Spinal cord (tissue), 10 donors: ENCODE data around the gene MIPEP. TPM values are rescaled to one million over a fixed set of nuclear protein-coding genes. Genes with fewer than 3 reads are reported as not detected.
A peak's percentile ranks its signal among the peaks of the same experiment; 100 is the strongest.

ENCODE experiments used
- DNase-seq, 6 donors: peaks; one replicate each; pipeline versions ENCODE4 v3.0.0 to v3.0.0-alpha.2; 2013 to 2015; ENCODE audit warnings: low spot score in 6 of 6, low read depth in 4 of 6
- H3K27ac ChIP-seq: one replicate; pipeline ENCODE4 v1.5.1; 2013; ENCODE audit warnings: low read depth, low read length, control low read depth
- H3K27me3 ChIP-seq: one replicate; pipeline ENCODE4 v1.6.1; 2013; ENCODE audit warnings: low read length; ENCODE audit not compliant: control insufficient read depth, insufficient read depth
- H3K36me3 ChIP-seq: one replicate; pipeline ENCODE4 v1.6.1; 2013; ENCODE audit warnings: low read length; ENCODE audit not compliant: control insufficient read depth, insufficient read depth
- H3K4me1 ChIP-seq: one replicate; pipeline ENCODE4 v1.6.1; 2013; ENCODE audit warnings: low read length; ENCODE audit not compliant: control insufficient read depth, insufficient read depth
- H3K4me3 ChIP-seq: one replicate; pipeline ENCODE4 v1.5.1; 2013; ENCODE audit warnings: low read depth, low read length, control low read depth
- H3K9me3 ChIP-seq: one replicate; pipeline ENCODE4 v1.6.1; 2013; ENCODE audit warnings: low read length; ENCODE audit not compliant: control insufficient read depth, insufficient read depth
- WGBS: methylation state at CpG from one replicate; pipeline ENCODE4 v1.1.5; 2013; ENCODE audit warnings: missing lambda C conversion rate; ENCODE audit not compliant: insufficient coverage; 5-methylcytosine and 5-hydroxymethylcytosine counted together
- polyA plus RNA-seq, 2 donors: library from polyadenylated mRNA; unstranded; fragments of 120-200 nt; gene quantifications; one replicate each; pipeline ENCODE4 v1.2.1, GENCODE V29; 2013; ENCODE audit not compliant: insufficient read length in 2 of 2
- total RNA-seq, 2 donors: library from RNA; depleted of rRNA in 1 of 2; stranded (reverse); fragments of 120-200 nt in 1 of 2; fragments of >200 nt in 1 of 2; gene quantifications; one replicate each; pipeline versions ENCODE4 v1.2.3 to v1.2.4, GENCODE V29; 2013 to 2014
- donor health status: healthy.

MIPEP gene
- total and polyA plus RNA-seq, 4 donors = 13.2 to 22.5 (median 14.8) TPM

DNA sequence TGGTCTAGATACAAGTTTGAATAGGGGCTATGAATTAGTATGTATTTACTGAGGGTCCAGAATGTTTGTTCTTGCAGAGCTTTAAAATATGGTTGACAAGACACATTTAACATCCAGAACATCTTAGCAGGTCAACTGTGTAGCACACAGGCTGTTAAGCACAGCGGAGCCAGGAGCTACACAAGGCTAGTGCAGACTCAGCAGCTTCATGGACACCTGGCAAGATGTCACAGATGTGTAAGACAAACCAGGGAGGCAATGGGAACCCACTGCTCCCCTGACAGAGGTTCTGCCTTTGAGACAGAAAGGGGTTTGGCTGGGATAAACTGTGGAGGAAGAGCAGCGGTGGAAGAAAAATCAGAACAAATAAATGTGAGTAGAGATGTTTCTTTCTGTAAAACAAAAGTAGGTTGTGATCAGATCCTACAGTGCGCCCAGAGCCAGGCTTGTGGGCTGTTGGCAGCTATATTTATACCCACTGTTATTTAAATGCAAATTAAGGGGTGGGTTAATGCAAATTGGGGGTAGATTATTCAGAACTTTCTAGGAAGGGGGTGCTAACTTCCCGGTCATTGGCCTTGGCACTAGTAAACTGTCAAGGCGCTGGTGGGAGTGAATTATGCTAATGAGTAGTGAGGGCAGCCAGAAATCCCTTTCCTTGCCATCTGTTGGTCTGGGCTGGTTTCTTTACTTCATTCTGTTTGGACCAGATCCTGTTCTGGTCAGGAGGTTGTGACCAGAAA lies 33.0 kb downstream of the MIPEP start:
- H3K4me1 ChIP-seq = peaks cover 5% of the 10 kb centered on the region
- peak overlapping the region; percentile 27 for H3K27ac ChIP-seq
- WGBS = 24% methylated on average over 3 of the region's 5 CpGs
- no peaks in the 10 kb centered on the region for H3K27me3 ChIP-seq
- H3K9me3 ChIP-seq = no peaks in the 10 kb centered on the region
- no peaks in the 10 kb centered on the region for H3K36me3 ChIP-seq
- DNase-seq = peak in 5 of 6 donors; percentile 26 to 89 (median 58)
- no peak overlapping the region for H3K4me3 ChIP-seq

- DNase-seq = no peak
- Histone ChIP-seq H3K4me1 (peaks cover 5% of the 10 kb centered on the region), H3K27me3 (no peaks in the 10 kb centered on the region), H3K4me3 (no peak overlapping the region), H3K27ac (no peak overlapping the region), H3K9me3 (no peaks in the 10 kb centered on the region), H3K36me3 (no peaks in the 10 kb centered on the region)
- 78% methylated on average over 1 of the region's 3 CpGs for WGBS
Observed at GRCh38 chr13:23855360-23855759, 33.8 kb downstream of the MIPEP start.

DNA sequence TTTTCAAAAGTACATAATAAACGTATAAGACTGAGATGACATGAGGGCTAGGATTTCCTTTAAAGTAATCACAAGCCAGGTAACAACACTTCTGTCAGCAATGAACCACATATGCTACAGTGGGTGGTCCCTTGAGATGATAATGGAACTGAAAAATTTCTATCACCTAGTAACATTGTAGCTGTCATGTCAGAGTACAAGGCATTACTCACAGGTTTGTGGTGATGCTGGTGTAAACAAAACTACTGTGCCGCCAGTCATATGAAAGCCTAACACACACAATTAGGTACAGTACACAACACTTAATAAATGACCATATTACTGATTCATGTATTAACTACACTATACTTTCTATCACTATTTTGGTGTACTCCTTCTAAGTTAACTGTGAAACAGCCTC lies 36.8 kb downstream of the MIPEP start:
- no CpG with 5 or more reads among the region's 2 CpGs for WGBS
- Histone ChIP-seq H3K9me3 (no peaks in the 10 kb centered on the region), H3K4me1 (peaks cover 5% of the 10 kb centered on the region), H3K27me3 (no peaks in the 10 kb centered on the region), H3K27ac (no peak overlapping the region), H3K4me3 (no peak overlapping the region), H3K36me3 (peaks cover 4% of the 10 kb centered on the region)
- no peak for DNase-seq

GRCh38 chr13:23851106-23851505 lies 38.1 kb downstream of the MIPEP start:
- WGBS = 100% methylated on average over 1 of the region's 2 CpGs

GRCh38 chr13:23850134-23850533 lies 39.1 kb downstream of the MIPEP start:
- Histone ChIP-seq H3K36me3 (peaks cover 4% of the 10 kb centered on the region), H3K27ac (no peak overlapping the region), H3K9me3 (no peaks in the 10 kb centered on the region), H3K27me3 (no peaks in the 10 kb centered on the region), H3K4me3 (no peak overlapping the region), H3K4me1 (no peaks in the 10 kb centered on the region)
- no CpG with 5 or more reads among the region's 1 CpG for WGBS
- DNase-seq = no peak

More at GRCh38 chr13:23851106-23851505, 38.1 kb downstream of the MIPEP start:
- H3K9me3 ChIP-seq = no peaks in the 10 kb centered on the region
- no peak overlapping the region for H3K27ac ChIP-seq
- peaks cover 3% of the 10 kb centered on the region for H3K4me1 ChIP-seq
- H3K27me3 ChIP-seq = no peaks in the 10 kb centered on the region
- no peak overlapping the region for H3K4me3 ChIP-seq
- H3K36me3 ChIP-seq = peaks cover 4% of the 10 kb centered on the region
- peak in 1 of 6 donors; percentile 24 for DNase-seq

GRCh38 chr13:23849670-23850069 lies 39.5 kb downstream of the MIPEP start:
- Histone ChIP-seq H3K4me3 (no peak overlapping the region), H3K4me1 (no peaks in the 10 kb centered on the region), H3K36me3 (peaks cover 4% of the 10 kb centered on the region), H3K27me3 (no peaks in the 10 kb centered on the region), H3K27ac (no peak overlapping the region), H3K9me3 (no peaks in the 10 kb centered on the region)
- no CpG with 5 or more reads among the region's 2 CpGs for WGBS
- no peak for DNase-seq

DNA sequence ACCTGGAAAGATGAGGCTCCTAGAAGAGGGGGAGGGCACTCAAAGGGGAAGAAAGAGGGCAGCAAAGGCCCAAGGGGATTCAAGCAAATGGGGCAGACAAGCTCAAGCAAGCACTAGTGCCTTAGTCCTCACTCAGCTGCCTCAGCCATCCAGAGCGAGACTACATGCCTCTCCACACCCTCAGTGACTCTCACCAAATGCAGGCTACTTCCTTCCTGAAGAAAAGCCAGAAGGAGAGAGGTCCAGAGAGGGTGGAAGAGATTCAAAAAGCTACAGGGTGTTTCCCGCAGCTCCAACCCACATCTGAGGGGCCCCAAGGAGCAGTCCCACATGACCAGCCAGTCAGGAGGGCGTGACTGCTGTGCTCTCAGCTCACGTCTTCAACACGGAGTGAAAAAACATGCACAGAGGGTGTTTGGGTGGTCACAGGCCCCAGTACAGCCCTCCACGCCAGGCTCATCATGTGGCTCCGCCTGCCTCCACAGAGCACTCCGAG lies 40.5 kb downstream of the MIPEP start:
- 75% methylated on average over 7 of the region's 8 CpGs for WGBS
- peaks cover 4% of the 10 kb centered on the region for H3K36me3 ChIP-seq
- no peak overlapping the region for H3K4me3 ChIP-seq
- no peaks in the 10 kb centered on the region for H3K9me3 ChIP-seq
- H3K4me1 ChIP-seq = no peaks in the 10 kb centered on the region
- H3K27ac ChIP-seq = no peak overlapping the region
- DNase-seq = no peak
- no peaks in the 10 kb centered on the region for H3K27me3 ChIP-seq

- no peaks in the 10 kb centered on the region for H3K4me1 ChIP-seq
- no peaks in the 10 kb centered on the region for H3K9me3 ChIP-seq
- H3K27ac ChIP-seq = no peak overlapping the region
- WGBS = 43% methylated on average over 2 of the region's 2 CpGs
- no peak overlapping the region for H3K4me3 ChIP-seq
- DNase-seq = no peak
- H3K27me3 ChIP-seq = no peaks in the 10 kb centered on the region
- peaks cover 4% of the 10 kb centered on the region for H3K36me3 ChIP-seq
Observed at GRCh38 chr13:23848019-23848418, 41.2 kb downstream of the MIPEP start.

DNA sequence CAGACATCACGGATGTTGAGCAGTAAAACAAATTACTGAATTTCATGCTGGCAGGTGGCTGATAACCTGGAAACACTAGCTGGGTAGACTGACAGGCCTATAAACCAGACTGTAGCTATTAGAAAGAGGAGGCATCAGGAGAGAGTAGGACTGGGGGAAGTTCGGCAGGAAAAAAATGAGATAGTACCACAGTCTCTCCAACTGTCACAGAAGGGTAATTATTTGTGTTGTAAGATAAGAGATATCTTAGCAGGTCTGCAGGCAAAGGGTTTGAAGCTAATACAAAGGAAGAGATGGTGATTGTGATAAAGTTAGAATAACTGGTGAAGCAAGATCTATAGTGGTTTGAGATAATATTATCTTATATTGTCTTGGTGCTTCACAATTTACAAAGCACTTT lies 41.7 kb downstream of the MIPEP start:
- DNase-seq = no peak
- peaks cover 4% of the 10 kb centered on the region for H3K36me3 ChIP-seq
- H3K4me1 ChIP-seq = no peaks in the 10 kb centered on the region
- no peak overlapping the region for H3K27ac ChIP-seq
- no peak overlapping the region for H3K4me3 ChIP-seq
- no peaks in the 10 kb centered on the region for H3K27me3 ChIP-seq
- no peaks in the 10 kb centered on the region for H3K9me3 ChIP-seq
- WGBS = 83% methylated on average over 2 of the region's 2 CpGs

GRCh38 chr13:23845105-23845725 lies 44.0 kb downstream of the MIPEP start:
- Histone ChIP-seq H3K4me3 (no peak overlapping the region), H3K27me3 (no peaks in the 10 kb centered on the region), H3K36me3 (peaks cover 4% of the 10 kb centered on the region), H3K27ac (no peak overlapping the region), H3K9me3 (no peaks in the 10 kb centered on the region), H3K4me1 (no peaks in the 10 kb centered on the region)
- DNase-seq = no peak
- no CpG with 5 or more reads among the region's 5 CpGs for WGBS
